GM21423 (cell line): ENCODE results near the gene PEX7.
"Not testable (repeated sequence)": the region's sequence is repeated elsewhere in the genome, so short reads cannot be mapped to it uniquely, and the experiment has no call there.

Source experiments
- ATAC-seq: cut with Tn5 transposase; IDR thresholded peaks from one replicate; pipeline ENCODE4 v1.9.1; 2021; ENCODE audit warnings: mild to moderate bottlenecking, moderate library complexity; ENCODE audit not compliant: unreplicated experiment

PEX7 gene, protein sequence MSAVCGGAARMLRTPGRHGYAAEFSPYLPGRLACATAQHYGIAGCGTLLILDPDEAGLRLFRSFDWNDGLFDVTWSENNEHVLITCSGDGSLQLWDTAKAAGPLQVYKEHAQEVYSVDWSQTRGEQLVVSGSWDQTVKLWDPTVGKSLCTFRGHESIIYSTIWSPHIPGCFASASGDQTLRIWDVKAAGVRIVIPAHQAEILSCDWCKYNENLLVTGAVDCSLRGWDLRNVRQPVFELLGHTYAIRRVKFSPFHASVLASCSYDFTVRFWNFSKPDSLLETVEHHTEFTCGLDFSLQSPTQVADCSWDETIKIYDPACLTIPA

DNA sequence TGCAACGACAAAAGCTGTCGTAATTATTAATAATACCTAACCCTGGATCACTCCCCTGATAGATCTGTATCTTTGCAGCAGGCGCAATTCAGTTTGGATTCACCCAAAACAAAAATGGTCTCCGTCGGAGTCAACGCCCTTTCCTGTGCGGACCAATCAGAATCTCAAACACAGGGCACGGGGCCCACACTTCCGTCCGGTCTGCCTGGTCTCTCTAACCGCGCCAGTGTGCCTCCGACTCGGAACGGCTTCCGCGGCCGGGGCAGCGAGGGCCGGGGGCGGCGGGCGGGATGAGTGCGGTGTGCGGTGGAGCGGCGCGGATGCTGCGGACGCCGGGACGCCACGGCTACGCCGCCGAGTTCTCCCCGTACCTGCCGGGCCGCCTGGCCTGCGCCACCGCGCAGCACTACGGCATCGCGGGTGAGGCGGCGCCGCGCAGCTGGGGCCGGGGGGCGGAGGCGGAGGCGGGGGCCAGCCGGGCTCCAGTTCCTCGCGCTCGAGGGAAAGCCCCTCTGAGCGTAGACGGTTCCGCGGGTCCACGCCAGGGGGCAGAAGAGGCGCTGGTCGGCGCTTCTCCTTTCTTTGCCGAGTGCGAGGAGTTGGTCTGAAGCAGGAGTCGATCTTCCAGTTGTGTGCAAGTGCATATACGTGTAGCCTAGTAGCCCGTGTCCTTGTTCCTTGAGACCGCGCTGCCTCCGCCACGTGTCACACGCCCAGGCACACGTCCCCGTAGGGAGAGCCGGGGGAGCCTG lies at the start of gene PEX7:
Gene PEX7 (plus strand): TSS at position 217 of the 752 bp plus-strand sequence. CDS start 74 bp downstream, at position 291.
- ATAC-seq, result peak; percentile 94

DNA sequence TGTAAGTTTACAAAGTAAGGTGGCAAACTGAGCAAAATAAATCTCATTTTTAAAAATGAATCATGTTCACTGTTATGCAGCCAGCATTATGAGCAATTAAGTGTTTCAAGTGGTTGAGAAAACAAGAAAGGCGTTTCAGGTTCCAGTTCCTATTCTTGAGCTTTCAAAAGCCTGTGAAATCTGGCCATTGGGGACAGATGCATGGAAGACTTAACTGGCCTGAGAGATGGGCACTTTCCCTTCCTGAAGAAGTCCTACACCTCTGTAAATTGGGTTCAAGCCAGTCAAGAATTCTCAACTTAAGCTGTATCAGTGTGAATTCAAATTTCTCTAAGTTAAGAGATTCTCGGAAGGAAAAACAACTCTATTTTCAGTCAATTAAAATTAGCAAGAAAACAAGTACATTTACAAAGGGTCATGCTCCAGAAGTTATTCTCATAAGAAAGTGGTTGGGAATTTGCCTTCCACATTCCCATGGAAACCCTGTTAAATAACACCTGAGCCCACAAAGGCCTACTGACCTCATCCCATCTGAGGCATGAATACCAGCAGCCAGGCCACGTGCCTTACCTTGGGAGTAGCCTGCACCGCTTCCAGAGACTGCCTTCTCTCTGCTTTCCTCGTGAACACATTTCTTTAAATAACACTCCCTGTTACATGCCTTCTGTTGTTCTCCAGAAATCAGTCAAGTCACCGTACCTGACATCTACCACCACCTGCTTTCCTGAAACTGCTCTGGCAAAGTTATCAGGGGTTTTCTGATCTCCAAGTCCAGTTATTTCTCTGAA lies 49.5 kb upstream of the PEX7 start:
- peak; percentile 71 for ATAC-seq

DNA sequence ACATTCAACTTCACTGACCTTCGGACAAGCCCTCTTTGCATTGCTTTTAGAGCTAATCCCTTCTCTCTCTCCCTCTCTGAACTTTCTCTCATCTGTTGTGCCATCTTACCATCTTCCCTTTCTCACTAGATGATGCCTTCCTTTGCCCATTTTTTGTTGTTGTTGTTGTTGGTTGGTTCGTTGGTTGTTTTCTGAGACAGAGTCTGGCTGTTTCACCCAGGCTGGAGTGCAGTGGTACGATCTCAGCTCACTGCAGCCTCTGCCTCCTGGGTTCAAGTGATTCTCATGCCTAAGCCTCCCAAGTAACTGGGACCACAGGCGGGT lies 49.0 kb upstream of the PEX7 start:
- ATAC-seq, result no peak

DNA sequence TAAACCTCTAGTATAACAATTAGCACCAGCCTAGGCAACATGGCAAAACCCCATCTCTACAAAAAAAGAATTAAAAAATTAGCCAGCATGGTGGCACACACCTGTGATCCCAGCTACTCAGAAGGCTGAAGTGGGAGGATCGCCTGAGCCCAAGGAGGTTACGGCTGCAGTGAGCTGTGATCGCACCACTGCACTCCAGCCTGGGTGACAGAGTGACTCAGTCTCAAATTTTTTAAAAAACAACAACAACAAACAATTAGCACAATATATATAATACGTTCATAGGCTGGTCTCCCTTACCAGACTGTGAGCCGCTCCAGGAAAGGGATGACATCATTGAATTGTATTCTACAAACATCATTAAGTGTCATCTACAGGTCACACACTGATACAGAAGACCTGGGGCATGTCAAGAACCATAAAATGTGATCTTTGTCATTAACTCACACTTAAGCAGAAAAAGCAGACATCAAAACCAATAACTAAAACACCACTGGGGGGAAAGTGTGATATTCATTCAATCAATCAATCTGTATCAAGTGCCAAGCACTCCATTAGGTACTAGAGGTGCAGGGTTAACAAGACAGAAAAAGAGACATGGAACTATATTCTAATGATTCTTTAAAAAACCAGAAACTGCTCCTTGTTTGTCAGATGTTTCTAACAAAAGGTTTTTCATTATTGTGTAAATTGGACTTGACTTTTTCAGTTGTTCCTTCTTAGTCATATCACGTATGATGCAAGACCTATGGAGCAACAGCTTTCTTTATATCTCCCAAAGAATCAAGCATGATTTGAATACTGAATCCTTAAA lies 48.0 kb upstream of the PEX7 start:
- no peak for ATAC-seq

DNA sequence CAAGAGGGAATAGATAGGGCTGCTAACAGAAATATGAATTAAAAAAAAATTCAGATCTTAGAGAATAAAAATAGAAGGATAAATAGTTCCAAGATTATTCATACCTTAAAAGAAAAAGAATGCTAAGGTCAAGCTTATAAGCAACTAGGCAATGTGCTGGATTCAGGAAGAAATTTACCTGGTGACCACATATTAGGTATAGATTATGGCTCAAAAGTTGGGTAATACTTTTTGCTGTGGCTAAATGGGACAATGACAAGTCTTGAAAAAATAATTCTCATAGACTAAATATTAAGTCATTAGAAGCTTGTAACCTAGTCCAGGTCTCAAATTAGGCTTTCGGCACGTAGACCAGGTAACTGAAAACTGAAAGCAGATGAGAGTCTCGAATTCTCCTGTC lies 47.3 kb upstream of the PEX7 start:
- ATAC-seq, result no peak

DNA sequence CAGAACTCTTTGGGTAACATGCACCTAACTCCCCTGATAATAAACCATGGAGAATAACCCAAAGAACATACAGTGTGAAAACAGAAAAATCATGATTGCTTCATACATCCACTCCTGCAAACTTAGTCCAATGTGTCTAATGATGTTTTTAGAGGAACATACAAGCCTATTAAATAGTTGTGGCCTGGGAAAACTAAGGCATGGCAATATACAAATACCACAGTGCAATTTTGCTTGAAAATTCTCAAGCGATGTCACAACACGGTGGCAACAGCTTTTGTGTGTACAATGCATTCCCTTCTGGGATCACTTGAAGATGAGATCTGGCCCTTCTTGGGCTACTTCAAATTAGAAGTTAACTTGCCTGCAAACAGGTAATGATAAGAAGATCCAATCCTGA lies 46.8 kb upstream of the PEX7 start:
- no peak for ATAC-seq

DNA sequence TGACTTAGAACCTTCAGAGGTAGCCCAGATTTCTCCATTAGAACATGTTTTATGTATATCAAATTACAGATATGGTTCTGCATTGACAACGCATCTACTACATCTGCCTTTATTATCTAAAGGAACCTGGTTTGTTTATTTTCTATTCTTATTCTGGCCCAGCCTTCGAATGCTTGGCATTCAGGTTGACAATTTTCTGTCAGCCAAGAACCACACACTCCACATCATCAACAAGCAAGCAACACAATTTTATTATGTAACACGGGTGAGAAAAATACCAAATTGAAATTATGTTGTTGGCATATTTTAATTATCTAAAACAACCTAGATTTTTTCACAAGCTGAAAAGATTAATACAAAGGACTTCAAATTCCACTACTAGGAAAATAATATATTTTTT lies 44.7 kb upstream of the PEX7 start:
- ATAC-seq, result no peak

DNA sequence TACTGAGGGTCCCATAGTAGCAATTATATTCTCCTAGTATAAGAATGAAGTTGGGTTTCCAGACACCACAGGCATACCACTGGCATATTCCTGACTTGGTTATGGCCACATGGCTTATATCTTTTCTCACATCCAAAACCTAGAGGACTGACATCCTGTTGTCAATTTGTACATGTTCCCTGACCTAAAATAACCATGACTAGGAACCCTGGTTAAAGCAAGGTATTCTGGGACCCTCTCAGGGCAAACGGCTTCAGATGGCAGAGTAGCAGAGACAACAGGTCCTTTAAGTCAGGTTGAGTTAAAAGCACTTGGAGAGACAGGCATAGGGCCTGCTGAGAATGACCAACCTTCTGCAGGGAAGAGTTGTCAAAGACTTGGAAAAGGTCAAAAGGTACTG lies 42.7 kb upstream of the PEX7 start:
- ATAC-seq, result no peak

DNA sequence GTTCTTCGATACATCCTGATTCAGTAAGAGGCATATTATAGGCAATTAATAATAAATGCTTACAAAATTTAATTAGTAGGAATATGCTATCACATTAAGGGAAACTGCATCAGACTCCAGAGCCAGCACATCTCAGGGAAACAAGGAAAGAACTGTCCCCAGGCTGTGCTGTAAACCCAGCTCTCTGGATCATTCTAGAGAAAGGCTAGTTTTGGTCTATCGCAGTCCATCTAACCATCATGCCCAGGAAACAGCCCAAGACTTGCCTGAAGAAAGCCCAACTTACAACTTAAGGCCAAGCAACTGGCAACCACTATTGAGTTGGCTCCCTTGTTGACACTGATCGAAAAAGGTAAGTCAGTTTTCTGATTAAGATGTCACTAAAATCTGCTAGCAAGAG lies 41.4 kb upstream of the PEX7 start:
- no peak for ATAC-seq

DNA sequence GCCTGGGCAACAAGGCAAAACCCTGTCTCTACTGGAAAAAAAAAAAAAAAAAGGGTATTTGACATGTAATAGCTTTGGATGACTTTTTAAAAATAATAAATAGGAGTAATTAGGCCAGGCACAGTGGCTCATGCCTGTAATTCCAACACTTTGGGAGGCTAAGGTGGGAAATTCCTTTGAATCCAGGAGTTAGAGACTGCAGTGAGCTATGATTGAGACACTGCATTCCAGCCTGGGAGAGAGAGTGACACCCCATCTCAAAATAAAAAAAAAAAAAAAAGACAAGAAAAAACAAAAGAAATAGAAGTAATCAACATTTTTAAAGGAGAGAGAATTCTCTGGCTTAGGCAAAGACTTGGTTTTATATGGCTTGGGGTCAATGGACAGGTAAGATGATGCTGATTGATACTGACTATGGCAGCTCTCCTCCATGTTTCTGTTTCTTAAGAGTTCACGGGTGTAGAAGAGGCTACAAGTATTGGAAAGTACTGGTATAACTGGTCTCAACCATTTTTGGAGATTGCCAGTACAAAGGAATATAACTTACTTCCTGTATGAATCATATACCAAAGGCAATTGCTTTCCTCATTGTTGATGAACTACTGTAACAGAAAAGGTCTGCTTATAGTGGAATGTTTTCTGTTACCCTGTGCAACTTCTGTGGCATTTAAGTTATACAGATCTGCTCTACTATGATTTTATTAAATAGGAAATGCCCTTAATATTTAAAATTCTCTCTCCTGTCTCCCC lies 40.2 kb upstream of the PEX7 start:
- ATAC-seq, result no peak

DNA sequence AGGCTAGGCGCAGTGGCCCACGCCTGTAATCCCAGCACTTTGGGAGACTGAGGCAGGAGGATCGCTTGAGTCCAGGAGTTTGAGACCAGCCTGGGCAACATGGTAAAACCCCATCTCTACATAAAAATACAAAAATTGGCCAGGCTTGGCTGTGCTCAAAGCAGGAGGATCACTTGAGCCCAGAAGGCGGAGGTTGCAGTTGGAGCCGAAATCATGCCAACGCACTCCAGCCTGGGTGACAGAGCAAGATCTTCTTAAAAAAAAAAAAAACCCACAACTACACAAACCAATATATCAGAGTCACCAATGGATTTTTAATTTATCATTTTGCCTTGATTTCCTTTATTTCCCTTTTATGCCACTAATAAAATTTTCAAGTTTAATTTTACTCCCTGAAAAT lies 39.4 kb upstream of the PEX7 start:
- ATAC-seq, result no peak

DNA sequence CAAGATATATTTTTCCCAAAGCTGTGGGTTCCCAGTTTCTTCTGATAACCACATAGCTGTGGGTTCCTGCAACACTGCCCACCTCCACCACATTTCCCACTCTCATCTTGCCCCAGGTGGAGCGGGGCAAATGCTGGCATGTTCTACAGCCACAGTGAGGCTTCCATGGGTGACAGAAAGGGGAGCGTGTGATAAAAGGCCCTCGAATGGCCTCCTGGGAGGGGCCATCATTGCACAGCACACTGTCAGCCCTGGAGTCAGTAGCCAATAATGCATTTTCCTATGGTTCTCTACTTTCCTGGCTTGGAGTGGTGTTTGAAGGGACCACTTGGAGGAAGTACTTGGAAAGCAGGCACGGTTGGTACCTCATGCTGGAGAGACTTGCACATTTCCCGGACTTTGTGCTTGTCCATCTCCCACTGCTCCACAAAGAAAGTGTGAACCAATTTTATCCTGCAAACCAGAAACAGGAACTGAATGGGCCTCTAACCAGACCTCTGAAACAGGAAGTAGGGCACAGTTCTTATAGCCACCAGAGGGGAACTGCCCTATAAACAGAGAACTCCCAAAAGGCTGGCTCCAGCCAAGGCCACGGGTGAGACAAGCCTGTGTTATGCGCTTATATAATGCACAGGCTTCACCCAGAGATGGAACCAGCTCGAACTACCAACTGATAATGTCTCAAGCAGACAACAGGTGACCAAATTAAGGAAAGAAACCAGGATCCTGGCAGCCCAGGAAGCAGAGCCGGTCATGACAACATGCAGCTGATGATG lies 38.7 kb upstream of the PEX7 start:
- peak; percentile 63 for ATAC-seq

DNA sequence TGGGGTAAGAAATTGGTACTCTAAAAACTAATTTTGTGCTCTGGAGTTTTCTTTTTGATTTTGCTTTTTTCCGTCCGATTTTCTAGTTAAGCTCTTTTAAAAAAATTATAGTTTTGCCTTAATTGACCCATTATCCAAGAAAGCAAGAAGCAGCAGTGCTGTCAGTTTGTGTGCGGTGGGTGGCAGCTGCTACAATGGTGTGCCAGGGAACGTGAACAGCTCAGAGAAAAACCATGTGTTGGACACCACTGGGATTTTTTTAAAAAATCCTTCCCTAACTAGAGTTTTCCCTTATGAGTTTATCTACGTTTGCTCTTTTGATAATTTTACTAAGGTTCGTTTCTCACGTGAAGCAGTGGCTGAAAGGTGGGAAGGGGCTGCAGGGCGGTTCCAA lies 38.1 kb upstream of the PEX7 start:
- ATAC-seq, result no peak

DNA sequence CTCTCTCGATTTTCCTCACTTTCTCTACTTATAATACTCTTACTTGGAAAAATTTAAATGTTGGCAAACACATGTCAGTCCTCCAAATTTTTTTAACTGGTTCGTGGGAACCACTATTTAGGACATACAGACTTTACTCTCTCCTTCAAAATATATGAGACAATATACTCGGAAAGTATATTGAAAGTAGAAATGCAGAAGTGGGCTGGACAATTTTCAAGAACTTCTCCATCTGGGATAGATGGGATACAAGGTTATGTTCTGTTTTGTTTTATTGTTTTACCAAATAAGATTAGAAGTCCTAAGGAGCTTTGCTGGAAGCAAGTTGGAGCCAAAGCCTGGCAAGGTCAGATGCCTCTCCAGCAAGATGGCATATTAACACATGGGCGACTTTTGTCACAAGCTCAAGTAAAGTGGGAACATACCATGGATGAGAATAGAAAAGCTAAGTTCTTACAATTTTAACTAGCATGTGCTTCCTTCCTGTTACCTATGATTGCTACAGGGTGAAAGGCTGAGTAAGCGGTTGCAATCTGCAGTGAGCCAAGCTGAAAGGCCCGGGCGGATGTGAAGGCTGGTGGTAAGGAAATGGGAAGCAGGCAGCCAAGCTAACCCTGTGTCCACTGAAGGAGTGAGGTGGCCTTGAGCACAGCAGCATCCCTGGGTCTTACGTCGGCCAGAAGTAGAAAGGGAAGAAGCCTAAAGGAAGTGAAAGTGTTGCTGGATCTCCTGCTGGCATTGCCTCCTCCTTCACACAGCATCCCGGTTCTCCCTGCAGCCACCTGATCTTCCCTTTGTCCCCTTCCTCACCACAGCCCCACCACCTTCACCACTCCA lies 37.3 kb upstream of the PEX7 start:
- ATAC-seq, result peak; percentile 39

DNA sequence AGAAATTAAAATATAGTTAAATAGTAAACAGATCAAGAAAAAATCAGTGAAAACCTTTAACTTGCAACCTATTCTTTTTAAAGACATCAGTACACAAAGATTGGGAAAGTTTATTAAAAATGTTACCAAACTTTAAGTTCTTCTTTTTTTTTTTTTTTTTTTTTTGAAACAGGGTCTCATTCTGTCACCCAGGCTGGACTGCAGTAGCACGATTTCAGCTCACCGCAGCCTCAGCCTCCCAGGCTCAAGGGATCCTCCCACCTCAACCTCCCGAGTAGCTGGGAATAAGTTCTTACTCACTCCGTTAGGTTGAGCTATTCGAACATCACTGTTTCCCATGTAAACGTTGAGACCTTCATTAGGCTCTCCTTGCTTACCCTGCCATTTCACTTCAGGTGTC lies 35.7 kb upstream of the PEX7 start:
- no peak for ATAC-seq

DNA sequence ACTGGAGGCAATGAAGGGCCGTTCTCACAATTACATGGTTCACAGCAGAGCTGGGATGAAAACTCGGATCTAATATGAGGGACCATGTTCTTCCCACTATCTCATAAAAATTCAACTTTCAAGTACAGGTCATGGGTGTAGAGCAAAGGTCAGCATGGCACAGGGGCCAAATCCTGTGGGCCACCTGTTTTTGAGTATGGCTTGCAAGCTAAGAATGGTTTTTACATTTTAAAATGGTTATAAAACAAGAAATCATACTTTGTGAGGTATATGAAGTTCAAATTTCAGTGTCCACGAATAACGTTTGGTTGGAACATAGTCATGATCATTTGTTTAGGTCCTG lies 34.7 kb upstream of the PEX7 start:
- no peak for ATAC-seq

DNA sequence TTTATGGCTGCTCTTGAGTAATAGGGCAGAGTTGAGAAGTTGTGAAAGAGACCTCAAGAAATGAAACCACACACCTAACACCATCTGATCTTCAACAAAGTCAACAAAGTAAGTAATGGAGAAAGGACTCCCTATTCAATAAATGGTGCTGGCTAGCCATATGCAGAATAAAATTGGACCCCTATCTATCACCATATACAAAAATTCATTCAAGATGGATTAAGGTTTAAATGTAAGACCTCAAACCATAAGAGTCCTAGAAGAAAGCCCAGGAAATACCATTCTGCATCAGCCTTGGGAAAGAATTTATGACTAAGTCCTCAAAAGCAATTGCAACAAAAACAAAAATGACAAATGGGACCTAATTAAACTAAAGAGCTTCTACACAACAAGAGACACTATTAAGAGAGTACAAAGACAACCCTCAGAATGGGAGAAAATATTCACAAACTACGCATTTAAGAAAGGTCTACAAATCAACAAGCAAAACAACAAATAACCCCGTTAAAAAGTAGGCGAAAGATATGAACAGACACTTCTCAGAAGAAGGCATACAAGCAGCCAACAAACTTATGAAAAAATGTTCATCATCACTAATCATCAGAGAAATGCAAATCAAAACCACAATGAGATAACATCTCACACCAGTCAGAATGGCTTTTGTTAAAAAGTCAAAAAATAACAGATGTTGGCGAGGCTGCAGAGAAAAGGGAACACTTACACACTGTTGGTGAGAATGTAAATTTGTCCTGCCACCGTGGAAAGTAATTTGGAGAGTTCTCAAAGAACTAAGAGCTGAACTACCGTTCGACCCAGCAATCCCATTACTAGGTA lies 34.1 kb upstream of the PEX7 start:
- no peak for ATAC-seq

DNA sequence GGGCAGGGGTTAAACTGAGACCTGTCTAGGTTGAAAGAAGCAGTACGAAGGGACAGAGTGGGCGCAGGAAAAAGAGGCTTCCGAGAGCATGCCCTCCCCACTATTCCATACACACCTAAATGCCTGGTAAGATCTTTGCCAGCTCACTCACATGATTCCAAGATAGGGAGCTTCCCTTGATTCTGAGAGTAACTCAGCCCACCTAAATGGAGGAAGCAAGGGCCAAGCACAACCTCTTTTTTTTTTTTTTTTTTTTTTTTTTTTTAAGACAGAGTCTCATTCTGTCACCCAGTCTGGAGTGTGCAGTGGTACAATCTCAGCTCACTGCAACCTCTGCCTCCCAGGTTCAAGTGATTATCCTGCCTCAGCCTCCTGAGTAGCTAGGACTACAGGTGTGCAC lies 33.0 kb upstream of the PEX7 start:
- ATAC-seq, result not testable (repeated sequence)
